Testis (tissue), 3 donors: ENCODE results near the gene ARHGAP23. TPM values are rescaled to one million over a fixed set of nuclear protein-coding genes. Genes with fewer than 3 reads are reported as not detected.

Experiments used
- DNase-seq: peaks from one replicate; pipeline ENCODE4 v3.0.0-alpha.2; 2019
- H3K27ac ChIP-seq, 2 donors: fragments of 200-600 bp; sonication (generic); one replicate each; pipeline ENCODE4 v1.5.1; 2019
- H3K27me3 ChIP-seq: fragments of 200-600 bp; sonication (generic); one replicate; pipeline ENCODE4 v1.5.1; 2019
- H3K36me3 ChIP-seq: fragments of 200-600 bp; sonication (generic); one replicate; pipeline ENCODE4 v1.5.1; 2017; ENCODE audit warnings: low read depth; ENCODE audit errors: missing control alignments
- H3K4me1 ChIP-seq: fragments of 200-600 bp; sonication (generic); one replicate; pipeline ENCODE4 v1.5.1; 2019
- H3K4me3 ChIP-seq, 2 donors: fragments of 200-600 bp; sonication (generic); one replicate each; pipeline ENCODE4 v1.5.1; 2017 to 2019
- H3K9me3 ChIP-seq: fragments of 200-600 bp; sonication (generic); one replicate; pipeline ENCODE4 v1.5.1; 2017
- CTCF ChIP-seq, 3 experiments: fragments of 450-650 bp in 2 of 3; fragments of 200-600 bp in 1 of 3; sonication (generic) in 1 of 3; IDR thresholded peaks; one replicate each; pipeline ENCODE4 v1.5.1; 2016 to 2019; ENCODE audit warnings: antibody characterized with exemption in 3 of 3, mild to moderate bottlenecking in 2 of 3, moderate library complexity in 1 of 3
- POLR2A ChIP-seq: fragments of 450-650 bp; IDR thresholded peaks from one replicate; pipeline ENCODE4 v1.6.1; 2017; ENCODE audit warnings: antibody characterized with exemption, mild to moderate bottlenecking, moderate library complexity
- WGBS, 2 donors: methylation state at CpG; one replicate each; pipeline ENCODE4 v1.1.5; 2018; 5-methylcytosine and 5-hydroxymethylcytosine counted together
- intact Hi-C: fragments of 100-400 bp; cut with DNase I; formaldehyde crosslinking; loops from one replicate; pipeline ENCODE4 v1.15.1; 2023; ENCODE audit warnings: low total_unique reads
- polyA plus RNA-seq: library from polyadenylated mRNA; stranded (reverse); fragments of 350-450 nt; fragmentation: Illumina TruSeq; extraction: RNeasy Lipid Tissue Mini Kit (QIAGEN cat#74804); gene quantifications from one replicate; pipeline ENCODE4 v1.2.3, GENCODE V29; 2014; ENCODE audit warnings: low read depth, low replicate concordance; ENCODE audit not compliant: insufficient read depth
- total RNA-seq, 2 donors: library from RNA; depleted of rRNA; stranded (reverse); fragments of >200 nt; gene quantifications; one replicate each; pipeline ENCODE4 v1.2.3, GENCODE V29; 2016

ARHGAP23 gene
- total and polyA plus RNA-seq, 3 donors from 2014 or later = 78.0 to 235 (median 146) TPM

DNA sequence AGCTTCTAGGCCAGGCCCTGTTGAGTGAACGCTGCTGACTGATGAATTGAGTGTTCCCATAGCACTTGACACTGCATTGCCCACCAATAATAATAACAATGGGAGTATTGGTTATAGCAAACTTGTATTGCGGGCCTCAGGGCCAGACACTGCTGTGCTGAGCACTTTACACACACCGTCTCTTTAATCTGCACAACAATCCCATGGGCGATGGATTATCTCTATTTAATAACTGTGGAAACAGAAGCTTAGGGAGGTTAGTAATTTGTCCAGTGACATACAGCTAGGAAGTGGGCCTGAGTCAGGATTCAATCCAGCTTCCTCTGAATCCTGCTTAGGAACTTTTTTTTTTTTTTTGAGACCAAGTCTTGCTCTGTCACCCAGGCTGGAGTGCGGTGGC is 11.2 kb downstream of the ARHGAP23 start:
- H3K27ac ChIP-seq = no peak overlapping the region
- no peaks in the 10 kb centered on the region for H3K36me3 ChIP-seq
- intact Hi-C loops = no loop called here

DNA sequence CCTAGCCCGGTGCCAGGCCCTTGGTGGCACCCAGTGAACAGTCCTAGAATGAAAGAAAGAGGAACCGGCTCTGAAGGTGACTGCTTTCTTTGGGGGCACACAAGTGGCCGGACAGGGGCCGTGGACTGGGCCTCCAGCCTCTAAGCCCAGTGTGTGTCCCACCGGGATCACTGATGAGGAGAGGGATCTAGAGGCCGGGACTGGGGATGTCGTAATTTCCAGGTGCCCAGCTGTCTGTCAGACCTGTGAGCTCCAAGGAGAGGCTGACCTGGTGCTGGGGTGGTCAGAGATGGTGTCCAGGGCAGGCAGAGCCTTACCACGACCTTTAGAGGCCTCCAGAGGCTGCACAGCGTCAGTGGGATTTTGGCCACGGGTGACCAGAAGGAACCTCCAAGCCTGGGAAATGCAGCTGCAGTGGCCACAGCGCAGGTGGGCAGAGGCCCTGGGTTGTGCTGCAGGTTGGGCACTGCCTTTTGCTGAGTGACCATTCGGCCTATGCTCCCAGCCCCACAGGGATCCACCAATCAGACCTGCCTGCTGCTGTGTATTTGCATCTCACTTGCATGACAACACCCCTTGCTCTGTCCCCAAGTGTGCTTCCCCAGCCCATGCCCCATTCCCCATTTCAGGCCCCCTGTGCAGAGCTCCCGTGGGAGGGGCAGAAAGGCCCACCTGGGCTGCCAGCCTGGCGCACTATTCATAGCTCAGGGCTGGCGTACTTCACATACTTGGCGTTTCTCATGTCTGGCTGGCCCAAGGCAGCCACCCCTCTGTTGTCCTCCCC is 12.5 kb downstream of the ARHGAP23 start:
- H3K27me3 ChIP-seq = no peaks in the 10 kb centered on the region
- no peaks in the 10 kb centered on the region for H3K9me3 ChIP-seq
- no peaks in the 10 kb centered on the region for H3K36me3 ChIP-seq
- no peak overlapping the region for H3K4me3 ChIP-seq
- peaks cover 25% of the 10 kb centered on the region for H3K4me1 ChIP-seq
- no peak for TF ChIP-seq CTCF (IDR thresholded peaks at IDR 0.05)
- TF ChIP-seq POLR2A = no peak
- intact Hi-C loops = no loop called here
- no peak for DNase-seq
- WGBS, 2 donors = 68 to 75% methylated on average over 9 to 16 of the region's 16 CpGs
- no peak overlapping the region for H3K27ac ChIP-seq

More for the DNA sequence above, 11.2 kb downstream of the ARHGAP23 start:
- H3K9me3 ChIP-seq = no peaks in the 10 kb centered on the region
- no peak for TF ChIP-seq POLR2A
- TF ChIP-seq CTCF (IDR thresholded peaks at IDR 0.05) = no peak
- H3K4me3 ChIP-seq = no peak overlapping the region
- WGBS, 2 donors = 71 to 87% methylated on average over 5 of the region's 5 CpGs
- peaks cover 33% of the 10 kb centered on the region for H3K4me1 ChIP-seq
- no peak for DNase-seq
- no peaks in the 10 kb centered on the region for H3K27me3 ChIP-seq

GRCh38 chr17:38441429-38442061 is 13.3 kb downstream of the ARHGAP23 start:
- intact Hi-C loops = no loop called here
- Histone ChIP-seq H3K27ac (no peak overlapping the region), H3K4me1 (peaks cover 25% of the 10 kb centered on the region), H3K36me3 (no peaks in the 10 kb centered on the region), H3K4me3 (no peak overlapping the region), H3K27me3 (no peaks in the 10 kb centered on the region), H3K9me3 (no peaks in the 10 kb centered on the region)
- TF ChIP-seq POLR2A (no peak), CTCF (IDR thresholded peaks at IDR 0.05) (no peak)
- no peak for DNase-seq
- WGBS, 2 donors = 68 to 79% methylated on average over 9 of the region's 9 CpGs

- WGBS, 2 donors = 51 to 72% methylated on average over 4 of the region's 4 CpGs
- peaks cover 25% of the 10 kb centered on the region for H3K4me1 ChIP-seq
- TF ChIP-seq POLR2A (no peak), CTCF (IDR thresholded peaks at IDR 0.05) (no peak)
- no peak for DNase-seq
- H3K4me3 ChIP-seq = no peak overlapping the region
- no peak overlapping the region for H3K27ac ChIP-seq
- no peaks in the 10 kb centered on the region for H3K36me3 ChIP-seq
- no peaks in the 10 kb centered on the region for H3K27me3 ChIP-seq
- H3K9me3 ChIP-seq = no peaks in the 10 kb centered on the region
- intact Hi-C loops = no loop called here
These were observed 14.3 kb downstream of the ARHGAP23 start for GRCh38 chr17:38442548-38442947.
